Measurements from ENCODE around the gene HPSE. TPM values are rescaled to one million over a fixed set of nuclear protein-coding genes. Genes with fewer than 3 reads are reported as not detected.
"Not testable (repeated sequence)": the region's sequence is repeated elsewhere in the genome, so short reads cannot be mapped to it uniquely, and the experiment has no call there.

HPSE gene
- total RNA-seq, 4 donors from 2014 or later, result 2.0 to 3.0 (median 2.7) TPM

- no peaks in the 10 kb centered on the region for H3K9me3 ChIP-seq
- no peaks in the 10 kb centered on the region for H3K36me3 ChIP-seq
- TF ChIP-seq CTCF (IDR thresholded peaks at IDR 0.05) (peak; percentile 24 to 88 (median 48)), POLR2A (IDR thresholded peaks at IDR 0.05) (peak; percentile 44 to 84), EP300 (IDR thresholded peaks at IDR 0.05) (peak; percentile 51 to 90)
- no peaks in the 10 kb centered on the region for H3K27me3 ChIP-seq
- peaks cover 0 to 24% (median 6%) of the 10 kb centered on the region in 4 donors for H3K4me1 ChIP-seq
- WGBS, 2 donors, result 1% methylated on average over 35 to 50 of the region's 76 CpGs
- H3K27ac ChIP-seq, result peak within 1 kb of the TSS; percentile 88 to 94 (median 90)
- peak within 1 kb of the TSS; percentile 40 to 70 (median 58) for H3K4me3 ChIP-seq
- DNase-seq (ENCODE audit: low spot score in 2 of 2), result peak; percentile 91 to 92
These were observed 50.2 kb downstream of the HPSE start, which contains the start of gene COQ2 for GRCh38 chr4:83284193-83285054. COQ2 (minus strand) TSS chr4:83284798; CDS start chr4:83284764, 34 bp downstream.

GRCh38 chr4:83283181-83283580 is 51.5 kb downstream of the HPSE start:
- Histone ChIP-seq H3K27ac (no peak overlapping the region), H3K4me1 (peaks cover 0 to 24% (median 6%) of the 10 kb centered on the region in 4 donors), H3K4me3 (no peak overlapping the region), H3K27me3 (no peaks in the 10 kb centered on the region), H3K36me3 (peaks cover 0 to 7% (median 0%) of the 10 kb centered on the region in 3 donors), H3K9me3 (no peaks in the 10 kb centered on the region)
- no peak for TF ChIP-seq EP300 (IDR thresholded peaks at IDR 0.05)
- 85 to 87% methylated on average over 7 of the region's 7 CpGs for WGBS, 2 donors
- no peak for DNase-seq (ENCODE audit: low spot score in 2 of 2)

- TF ChIP-seq EP300 (IDR thresholded peaks at IDR 0.05) (no peak), CTCF (IDR thresholded peaks at IDR 0.05) (peak; percentile 52 to 74 (median 61))
- Histone ChIP-seq H3K4me1 (peaks cover 0 to 24% (median 6%) of the 10 kb centered on the region in 4 donors), H3K27ac (no peak overlapping the region), H3K27me3 (no peaks in the 10 kb centered on the region), H3K36me3 (peaks cover 0 to 7% (median 0%) of the 10 kb centered on the region in 3 donors), H3K9me3 (no peaks in the 10 kb centered on the region), H3K4me3 (no peak overlapping the region)
- 30 to 33% methylated on average over 4 of the region's 4 CpGs for WGBS, 2 donors
- peak in 1 of 2 donors; percentile 87 for DNase-seq (ENCODE audit: low spot score in 2 of 2)
These were observed 52.6 kb downstream of the HPSE start for GRCh38 chr4:83282049-83282535.

- 72 to 74% methylated on average over 4 of the region's 4 CpGs for WGBS, 2 donors
- no peak overlapping the region for H3K4me3 ChIP-seq
- H3K9me3 ChIP-seq, result no peaks in the 10 kb centered on the region
- TF ChIP-seq EP300 (IDR thresholded peaks at IDR 0.05) (no peak), CTCF (IDR thresholded peaks at IDR 0.05) (no peak), POLR2A (IDR thresholded peaks at IDR 0.05) (no peak)
- H3K36me3 ChIP-seq, result peaks cover 0 to 7% (median 0%) of the 10 kb centered on the region in 3 donors
- DNase-seq (ENCODE audit: low spot score in 2 of 2), result no peak
- peaks cover 0 to 24% (median 6%) of the 10 kb centered on the region in 4 donors for H3K4me1 ChIP-seq
- H3K27me3 ChIP-seq, result no peaks in the 10 kb centered on the region
- H3K27ac ChIP-seq, result no peak overlapping the region
These were observed 53.3 kb downstream of the HPSE start for GRCh38 chr4:83281307-83281706.

- Histone ChIP-seq H3K4me3 (no peak overlapping the region), H3K9me3 (no peaks in the 10 kb centered on the region), H3K36me3 (peaks cover 0 to 13% (median 0%) of the 10 kb centered on the region in 3 donors), H3K4me1 (peaks cover 0 to 3% (median 0%) of the 10 kb centered on the region in 4 donors), H3K27me3 (no peaks in the 10 kb centered on the region), H3K27ac (no peak overlapping the region)
- WGBS, 2 donors, result 83 to 91% methylated on average over 3 of the region's 3 CpGs
- TF ChIP-seq POLR2A (IDR thresholded peaks at IDR 0.05) (no peak), CTCF (IDR thresholded peaks at IDR 0.05) (no peak), EP300 (IDR thresholded peaks at IDR 0.05) (no peak)
- no peak for DNase-seq (ENCODE audit: low spot score in 2 of 2)
These were observed 58.2 kb downstream of the HPSE start for GRCh38 chr4:83276299-83277040.

- not testable (repeated sequence) for DNase-seq (ENCODE audit: low spot score in 2 of 2); H3K4me3 ChIP-seq; H3K27me3 ChIP-seq; H3K4me1 ChIP-seq; H3K9me3 ChIP-seq; H3K27ac ChIP-seq
- WGBS, 2 donors, result 94 to 99% methylated on average over 3 of the region's 3 CpGs
- peaks cover 0 to 24% (median 0%) of the 10 kb centered on the region in 3 donors for H3K36me3 ChIP-seq
These were observed 60.7 kb downstream of the HPSE start for GRCh38 chr4:83273926-83274325.

Data from tibial nerve (tissue), 4 donors.